IMR-90 (cell line): ENCODE data around the gene CAMK2D. TPM values are rescaled to one million over a fixed set of nuclear protein-coding genes. Genes with fewer than 3 reads are reported as not detected.

ENCODE experiments used
- ATAC-seq: fragments of 200-7000 bp; cut with Tn5 transposase; 2 replicates; pipeline ENCODE4 v1.9.1; 2020; ENCODE audit warnings: low read depth, mild to moderate bottlenecking, moderate library complexity
- BruUV-seq: library from RNA; stranded (reverse); fragments of 400-500 nt; replicated peaks from 2 replicates; lab custom pipeline; 2021; lab: Mats Ljungman, UMichigan
- CTCF ChIA-PET: fragments of 300-600 bp; formaldehyde crosslinking; extraction: SDS; loops from one replicate; lab custom pipeline; 2021; ENCODE audit warnings: antibody characterized with exemption; lab: Yijun Ruan, JAX
- POLR2A ChIA-PET: fragments of 300-600 bp; sonication (Branson Sonifier 250); formaldehyde crosslinking; loops from one replicate; lab custom pipeline; 2022; ENCODE audit warnings: antibody characterized with exemption; ENCODE audit not compliant: unreplicated experiment; lab: Charles Lee
- DNase-seq: peaks from one replicate; pipeline ENCODE4 v3.0.0; 2013
- H2AFZ ChIP-seq: replicated peaks from 2 replicates; pipeline ENCODE3; 2013; ENCODE audit warnings: low read length, mild to moderate bottlenecking; ENCODE audit not compliant: poor library complexity
- H2AK5ac ChIP-seq: 2 replicates; pipeline ENCODE4 v1.6.1; 2013; ENCODE audit warnings: low read depth, low read length, inconsistent platforms
- H2AK9ac ChIP-seq: replicated peaks from 2 replicates; pipeline ENCODE3; 2013; ENCODE audit warnings: mild to moderate bottlenecking, low read depth, low read length, moderate library complexity; ENCODE audit not compliant: poor library complexity
- H2BK120ac ChIP-seq: 2 replicates; pipeline ENCODE4 v1.6.1; 2013; ENCODE audit warnings: low read depth, low read length, inconsistent platforms
- H2BK15ac ChIP-seq: 3 replicates; pipeline ENCODE4 v1.6.1; 2013; ENCODE audit warnings: low read depth, low read length, inconsistent platforms
- H2BK20ac ChIP-seq: 2 replicates; pipeline ENCODE4 v1.6.1; 2013; ENCODE audit warnings: low read depth, mild to moderate bottlenecking, inconsistent platforms, low read length, moderate library complexity
- H2BK5ac ChIP-seq: 2 replicates; pipeline ENCODE4 v1.6.1; 2013; ENCODE audit warnings: mild to moderate bottlenecking, low read depth, low read length, inconsistent platforms; ENCODE audit not compliant: poor library complexity, severe bottlenecking
- H3K14ac ChIP-seq: replicated peaks from 2 replicates; pipeline ENCODE4 v1.6.1; 2013; ENCODE audit warnings: low read depth, low read length, inconsistent platforms
- H3K18ac ChIP-seq: 2 replicates; pipeline ENCODE4 v1.6.1; 2013; ENCODE audit warnings: low read depth, low read length, control low read depth
- H3K23ac ChIP-seq: 2 replicates; pipeline ENCODE4 v1.6.1; 2013; ENCODE audit warnings: low read depth, low read length, inconsistent platforms
- H3K27ac ChIP-seq: 2 replicates; pipeline ENCODE4 v1.5.1; 2013; ENCODE audit warnings: mild to moderate bottlenecking, control low read depth, low read length; ENCODE audit not compliant: insufficient read depth
- H3K27me3 ChIP-seq: 2 replicates; pipeline ENCODE4 v1.6.1; 2013; ENCODE audit warnings: low read length; ENCODE audit not compliant: control insufficient read depth, insufficient read depth
- H3K36me3 ChIP-seq: 2 replicates; pipeline ENCODE4 v1.6.1; 2013; ENCODE audit warnings: low read length, mixed read lengths; ENCODE audit not compliant: control insufficient read depth, insufficient read depth
- H3K4ac ChIP-seq: 2 replicates; pipeline ENCODE4 v1.6.1; 2013; ENCODE audit warnings: low read depth, low read length, inconsistent platforms
- H3K4me1 ChIP-seq: 2 replicates; pipeline ENCODE4 v1.6.1; 2013; ENCODE audit warnings: low read length, mixed read lengths; ENCODE audit not compliant: control insufficient read depth, insufficient read depth
- H3K4me2 ChIP-seq: 2 replicates; pipeline ENCODE4 v1.6.1; 2013; ENCODE audit warnings: low read depth, mild to moderate bottlenecking, control low read depth, low read length, moderate library complexity
- H3K4me3 ChIP-seq: 2 replicates; pipeline ENCODE4 v1.5.1; 2013; ENCODE audit warnings: low read depth, mild to moderate bottlenecking, control low read depth, low read length, moderate library complexity; ENCODE audit not compliant: insufficient read depth
- H3K56ac ChIP-seq: 2 replicates; pipeline ENCODE4 v1.6.1; 2013; ENCODE audit warnings: low read length, inconsistent platforms; ENCODE audit not compliant: insufficient read depth; ENCODE audit errors: extremely low read depth
- H3K79me1 ChIP-seq, 2 experiments: 2 replicates each; pipeline ENCODE4 v1.6.1; 2013; ENCODE audit warnings: low read length in 2 of 2, inconsistent platforms in 1 of 2, low read depth in 1 of 2
- H3K9ac ChIP-seq: 2 replicates; pipeline ENCODE4 v1.6.1; 2013; ENCODE audit warnings: low read depth, low read length, control low read depth
- H3K9me1 ChIP-seq: 2 replicates; pipeline ENCODE4 v1.6.1; 2013; ENCODE audit warnings: low read length, inconsistent platforms; ENCODE audit not compliant: insufficient read depth
- H3K9me3 ChIP-seq: 2 replicates; pipeline ENCODE4 v1.6.1; 2013; ENCODE audit warnings: low read length; ENCODE audit not compliant: control insufficient read depth, insufficient read depth
- H4K20me1 ChIP-seq: 2 replicates; pipeline ENCODE4 v1.6.1; 2013; ENCODE audit warnings: low read length, inconsistent platforms; ENCODE audit not compliant: insufficient read depth
- H4K5ac ChIP-seq: 2 replicates; pipeline ENCODE4 v1.6.1; 2013; ENCODE audit warnings: mild to moderate bottlenecking, low read depth, low read length, control low read depth
- H4K8ac ChIP-seq, 2 experiments: 2 replicates each; pipeline ENCODE4 v1.6.1; 2013; ENCODE audit warnings: low read depth in 2 of 2, low read length in 2 of 2, control low read depth in 1 of 2, inconsistent platforms in 1 of 2
- H4K91ac ChIP-seq: 2 replicates; pipeline ENCODE4 v1.6.1; 2013; ENCODE audit warnings: low read depth, low read length, inconsistent platforms; ENCODE audit not compliant: insufficient read depth
- CEBPB ChIP-seq: IDR thresholded peaks from 2 replicates; pipeline ENCODE4 v1.6.1; 2012; ENCODE audit warnings: low read depth, low read length, improper control_type of control experiment
- MAFK ChIP-seq: IDR thresholded peaks from 2 replicates; pipeline ENCODE4 v1.6.1; 2012; ENCODE audit warnings: low read depth, low read length, improper control_type of control experiment
- MXI1 ChIP-seq: IDR thresholded peaks from 2 replicates; pipeline ENCODE4 v1.6.1; 2012; ENCODE audit warnings: low read depth, mild to moderate bottlenecking, low read length, moderate library complexity, borderline replicate concordance
- NFE2L2 ChIP-seq: fragments of 150-350 bp; IDR thresholded peaks from 2 replicates; pipeline ENCODE4 v1.6.1; 2016; ENCODE audit warnings: low read depth, mild to moderate bottlenecking, low read length
- dilution Hi-C: fragments of 300-500 bp; cut with HindIII; formaldehyde crosslinking; loops from one replicate; pipeline ENCODE4 v1.14.3; 2018; ENCODE audit warnings: low sequenced_read_pairs; ENCODE audit not compliant: unreplicated experiment
- in situ Hi-C: fragments of 300-500 bp; cut with MboI; formaldehyde crosslinking; loops from 3 replicates; pipeline ENCODE4 v1.14.3; 2019; ENCODE audit warnings: low sequenced_read_pairs, inconsistent platforms, mixed read lengths
- intact Hi-C: fragments of 100-400 bp; cut with micrococcal nuclease; formaldehyde crosslinking; loops from 2 replicates; pipeline ENCODE4 v1.10.0; 2022
- polyA plus RNA-seq, 3 experiments: library from polyadenylated mRNA; depleted of rRNA; stranded (reverse); fragments of >200 nt; gene quantifications; 2 replicates each; pipeline ENCODE4 v1.2.3, GENCODE V29; 2012; ENCODE audit warnings: low replicate concordance in 1 of 3
- total RNA-seq: library from RNA; depleted of rRNA; stranded (reverse); fragments of >200 nt; gene quantifications from 2 replicates; pipeline ENCODE4 v1.2.3, GENCODE V29; 2012

The CAMK2D gene
- total and polyA plus RNA-seq, 2 of the 4 experiments (the other 2 are of a cell fraction) = 44.6 to 156 TPM

DNA sequence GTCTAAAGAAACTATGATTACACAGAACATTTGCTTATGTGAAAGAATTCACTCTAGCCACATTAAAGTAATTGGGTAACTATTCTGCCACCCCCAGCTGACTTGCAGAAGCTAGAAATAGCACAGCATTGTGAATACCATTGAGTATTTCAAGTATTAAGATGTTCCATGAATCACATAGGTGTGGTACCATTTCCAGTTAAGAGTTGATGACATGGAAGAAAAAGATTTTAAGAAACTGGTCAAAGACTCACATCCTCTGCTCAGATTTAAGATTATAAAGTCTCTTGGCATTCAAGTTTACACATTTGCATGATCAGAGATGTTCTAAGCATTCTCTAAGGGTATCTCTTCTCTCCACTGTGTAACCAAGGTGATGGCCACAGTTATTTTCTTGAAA lies 287.5 kb downstream of the CAMK2D start:
- H3K23ac ChIP-seq = no peak overlapping the region
- H4K5ac ChIP-seq = no peak overlapping the region
- ATAC-seq (peak; percentile 45), DNase-seq (peak; percentile 82)
- no peak overlapping the region for H2BK20ac ChIP-seq
- no TSS peak for BruUV-seq
- H2BK5ac ChIP-seq = peak overlapping the region; percentile 14
- TF ChIP-seq CEBPB (peak; percentile 76), MAFK (peak; percentile 52; the same call in 1 of the 2 replicates), NFE2L2 (peak; percentile 31; the same call in 1 of the 2 replicates), MXI1 (no peak)
- H3K4ac ChIP-seq = no peak overlapping the region
- H3K9me1 ChIP-seq = no peaks in the 10 kb centered on the region; the same call in 1 of the 2 replicates
- no peak overlapping the region for H2AK9ac ChIP-seq
- CTCF ChIA-PET = no interaction called here
- POLR2A ChIA-PET = no interaction called here
- peaks cover 8% of the 10 kb centered on the region for H3K9me3 ChIP-seq
- H3K27me3 ChIP-seq = no peaks in the 10 kb centered on the region
- peaks cover 0 to 22% of the 10 kb centered on the region in 2 experiments; a peak in 2 of 4 replicates for H3K79me1 ChIP-seq
- H2AK5ac ChIP-seq = no peak overlapping the region
- H3K9ac ChIP-seq = no peak overlapping the region
- no peak overlapping the region for H3K18ac ChIP-seq
- H3K14ac ChIP-seq = no peak overlapping the region
- in situ Hi-C loops = no loop called here
- H2BK120ac ChIP-seq = no peak overlapping the region
- H3K27ac ChIP-seq = no peak overlapping the region
- intact Hi-C loops = no loop called here
- peaks cover 6% of the 10 kb centered on the region for H3K36me3 ChIP-seq
- H4K20me1 ChIP-seq = no peaks in the 10 kb centered on the region
- dilution Hi-C loops = no loop called here
- no peak overlapping the region for H3K4me3 ChIP-seq
- H3K56ac ChIP-seq = no peak overlapping the region
- peak overlapping the region; percentile 19; the same call in 1 of the 2 replicates for H3K4me2 ChIP-seq
- no peak overlapping the region for H2BK15ac ChIP-seq
- H3K4me1 ChIP-seq = peaks cover 2% of the 10 kb centered on the region; the same call in 1 of the 2 replicates
- H2AFZ ChIP-seq = no peak overlapping the region
- no peak overlapping the region for H4K8ac ChIP-seq
- no peak overlapping the region for H4K91ac ChIP-seq
